ENCODE measurements around the gene TEX22.
A peak's percentile ranks its signal among the peaks of the same experiment; 100 is the strongest.

TEX22 gene

GRCh38 chr14:105411985-105412770, 13.8 kb downstream of the TEX22 start:
- H3K27ac ChIP-seq = no peak overlapping the region
- TF ChIP-seq CTCF (conservative IDR thresholded peaks at IDR 0.05) (no peak), ZFX (IDR thresholded peaks at IDR 0.05) (no peak)

- TF ChIP-seq ZFX (IDR thresholded peaks at IDR 0.05) (no peak), CTCF (conservative IDR thresholded peaks at IDR 0.05) (no peak)
- H3K27ac ChIP-seq = no peak overlapping the region
Measured at GRCh38 chr14:105412771-105413543, 14.6 kb downstream of the TEX22 start.

- no peak for TF ChIP-seq ZFX (IDR thresholded peaks at IDR 0.05)
- no peak for TF ChIP-seq CTCF (conservative IDR thresholded peaks at IDR 0.05)
- H3K27ac ChIP-seq = no peak overlapping the region
Measured at GRCh38 chr14:105413544-105413886, 15.2 kb downstream of the TEX22 start.

GRCh38 chr14:105414456-105415371, 16.4 kb downstream of the TEX22 start:
- peak overlapping the region; percentile 17 for H3K27ac ChIP-seq
- TF ChIP-seq ZFX (IDR thresholded peaks at IDR 0.05) (no peak), CTCF (conservative IDR thresholded peaks at IDR 0.05) (peak; percentile 79)

- TF ChIP-seq ZFX (IDR thresholded peaks at IDR 0.05) = no peak
- no peak for TF ChIP-seq CTCF (conservative IDR thresholded peaks at IDR 0.05)
Measured at GRCh38 chr14:105415481-105416428, 17.4 kb downstream of the TEX22 start.

GRCh38 chr14:105416671-105417070, 18.3 kb downstream of the TEX22 start:
- TF ChIP-seq ZFX (IDR thresholded peaks at IDR 0.05) (no peak), CTCF (conservative IDR thresholded peaks at IDR 0.05) (no peak)
- H3K27ac ChIP-seq = no peak overlapping the region

More at GRCh38 chr14:105415481-105416428, 17.4 kb downstream of the TEX22 start:
- no peak overlapping the region for H3K27ac ChIP-seq

All from C4-2B (cell line).